ENCODE measurements around the gene EGFLAM.
"Not testable (repeated sequence)": the region's sequence is repeated elsewhere in the genome, so short reads cannot be mapped to it uniquely, and the experiment has no call there.

Gene EGFLAM

GRCh38 chr5:38329132-38329715 is 70.9 kb downstream of the EGFLAM start:
- no peak for DNase-seq (ENCODE audit: low spot score)

DNA sequence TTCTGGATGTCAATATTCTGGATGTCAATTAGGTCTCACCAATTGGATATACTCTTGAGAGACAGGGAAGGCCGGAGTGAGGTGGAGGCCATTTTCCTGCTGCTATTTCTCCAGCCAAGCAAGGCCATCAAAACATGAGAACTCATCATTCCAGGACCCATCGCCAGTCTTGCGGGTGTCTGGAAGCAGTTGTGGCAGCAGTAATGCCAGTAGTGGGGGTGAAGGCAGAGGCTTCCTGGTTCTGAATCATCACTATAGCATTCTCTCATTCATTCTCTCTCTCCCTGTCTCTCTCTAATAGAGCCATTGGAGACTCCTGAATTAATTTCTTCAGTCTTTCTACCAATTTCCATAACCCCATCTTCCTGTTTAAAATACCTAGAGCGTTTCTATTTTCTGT is 71.8 kb downstream of the EGFLAM start:
- DNase-seq (ENCODE audit: low spot score), result no peak

GRCh38 chr5:38331831-38332230 is 73.5 kb downstream of the EGFLAM start:
- no peak for DNase-seq (ENCODE audit: low spot score)

- not testable (repeated sequence) for DNase-seq (ENCODE audit: low spot score)
Measured at GRCh38 chr5:38333181-38333580, 74.8 kb downstream of the EGFLAM start.

GRCh38 chr5:38338455-38338854 is 80.1 kb downstream of the EGFLAM start:
- DNase-seq (ENCODE audit: low spot score), result no peak

- DNase-seq (ENCODE audit: low spot score), result no peak
Measured at GRCh38 chr5:38339446-38339845, 81.1 kb downstream of the EGFLAM start.

DNA sequence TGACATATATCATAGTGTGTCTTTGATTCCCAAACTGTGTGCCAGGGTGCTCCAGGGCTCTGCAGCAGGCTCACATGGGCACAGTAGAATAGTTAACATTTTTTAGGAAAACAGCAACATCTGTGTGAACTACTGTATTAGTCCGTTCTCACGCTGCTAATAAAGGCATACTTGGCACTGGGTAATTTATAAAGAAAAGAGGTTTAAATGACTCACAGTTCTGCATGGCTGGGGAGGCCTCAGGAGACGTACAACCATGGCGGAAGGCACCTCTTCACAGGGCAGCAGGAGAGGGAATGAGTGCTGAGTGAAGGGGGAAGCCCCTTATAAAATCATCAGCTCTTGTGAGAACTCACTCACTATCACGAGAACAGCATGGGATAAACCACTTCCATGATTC is 82.7 kb downstream of the EGFLAM start:
- no peak for DNase-seq (ENCODE audit: low spot score)

DNA sequence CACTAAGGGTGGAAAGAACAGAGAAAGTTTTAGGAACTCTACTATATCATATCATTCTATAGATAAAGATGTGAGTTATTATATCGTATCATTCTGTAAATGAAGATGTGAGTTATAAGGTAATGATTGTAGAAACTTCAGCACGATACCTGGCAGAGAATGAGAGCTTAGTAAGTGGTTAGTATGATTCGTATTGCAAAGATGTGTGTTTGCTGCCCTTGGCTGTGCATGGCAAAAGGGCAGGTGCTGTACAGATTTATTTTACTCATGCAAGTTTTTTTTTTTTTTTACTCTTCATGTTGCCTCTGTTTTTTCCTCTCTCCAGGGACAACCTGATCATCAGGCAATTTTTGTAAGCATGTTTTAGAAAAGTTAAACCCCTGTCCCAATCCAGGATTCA is 83.3 kb downstream of the EGFLAM start:
- no peak for DNase-seq (ENCODE audit: low spot score)

- no peak for DNase-seq (ENCODE audit: low spot score)
Measured at GRCh38 chr5:38342261-38342660, 83.9 kb downstream of the EGFLAM start.

- no peak for DNase-seq (ENCODE audit: low spot score)
Measured at GRCh38 chr5:38344891-38345290, 86.5 kb downstream of the EGFLAM start.

- no peak for DNase-seq (ENCODE audit: low spot score)
Measured at GRCh38 chr5:38346593-38346992, 88.2 kb downstream of the EGFLAM start.

DNA sequence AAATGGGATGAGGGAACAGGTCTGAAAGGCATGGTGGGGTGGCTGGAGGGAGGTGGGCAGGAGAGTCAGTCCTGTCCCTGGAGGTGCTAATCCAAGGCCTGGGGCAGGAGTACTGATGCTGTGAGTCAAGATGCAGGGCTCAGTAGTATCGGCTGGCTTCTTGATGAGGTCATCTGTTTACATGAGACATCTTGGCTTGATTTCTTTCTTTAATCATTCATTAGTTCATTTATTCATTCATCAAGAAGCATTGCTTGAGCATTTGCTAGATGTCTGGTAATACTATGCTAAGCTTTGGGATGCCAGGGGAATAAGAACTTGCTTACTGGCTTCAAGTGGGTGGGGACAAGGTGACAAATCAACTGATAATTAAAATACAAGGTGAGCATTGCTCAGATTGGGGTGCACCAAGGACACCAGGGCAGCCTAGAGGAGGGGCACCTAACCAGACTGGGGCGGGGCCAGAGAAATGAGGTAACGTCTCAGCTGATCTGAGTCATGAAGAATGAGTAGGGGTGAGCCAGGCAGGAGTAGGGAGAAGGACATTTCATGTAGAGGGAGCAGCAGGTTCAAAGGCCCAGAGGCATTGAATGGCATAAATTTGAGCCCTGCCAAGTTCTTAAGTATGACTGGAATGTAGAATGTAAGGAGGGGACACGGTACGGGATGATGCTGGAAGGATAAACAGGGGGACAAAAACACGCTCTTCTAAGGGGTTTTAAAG is 88.8 kb downstream of the EGFLAM start:
- DNase-seq (ENCODE audit: low spot score), result no peak

DNA sequence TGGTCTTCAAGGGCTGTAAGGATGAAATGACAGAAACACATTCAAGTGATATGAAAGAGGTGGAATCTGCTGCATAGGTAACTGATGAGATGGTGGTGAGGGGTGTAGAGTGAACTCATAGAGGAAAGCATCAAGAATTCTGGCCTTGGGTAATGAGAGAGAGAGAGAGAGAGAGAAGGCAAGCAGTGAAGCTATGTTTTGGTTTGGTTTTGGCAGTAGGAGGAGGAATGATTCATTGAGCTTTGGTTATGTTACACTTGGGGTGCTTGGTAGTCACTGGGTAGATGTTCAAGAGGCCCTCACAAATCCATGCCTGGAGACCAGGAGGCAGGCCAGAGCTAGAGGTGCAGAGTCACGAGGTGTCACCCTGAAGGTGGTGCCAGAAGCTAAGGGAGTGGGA is 89.5 kb downstream of the EGFLAM start:
- no peak for DNase-seq (ENCODE audit: low spot score)

DNA sequence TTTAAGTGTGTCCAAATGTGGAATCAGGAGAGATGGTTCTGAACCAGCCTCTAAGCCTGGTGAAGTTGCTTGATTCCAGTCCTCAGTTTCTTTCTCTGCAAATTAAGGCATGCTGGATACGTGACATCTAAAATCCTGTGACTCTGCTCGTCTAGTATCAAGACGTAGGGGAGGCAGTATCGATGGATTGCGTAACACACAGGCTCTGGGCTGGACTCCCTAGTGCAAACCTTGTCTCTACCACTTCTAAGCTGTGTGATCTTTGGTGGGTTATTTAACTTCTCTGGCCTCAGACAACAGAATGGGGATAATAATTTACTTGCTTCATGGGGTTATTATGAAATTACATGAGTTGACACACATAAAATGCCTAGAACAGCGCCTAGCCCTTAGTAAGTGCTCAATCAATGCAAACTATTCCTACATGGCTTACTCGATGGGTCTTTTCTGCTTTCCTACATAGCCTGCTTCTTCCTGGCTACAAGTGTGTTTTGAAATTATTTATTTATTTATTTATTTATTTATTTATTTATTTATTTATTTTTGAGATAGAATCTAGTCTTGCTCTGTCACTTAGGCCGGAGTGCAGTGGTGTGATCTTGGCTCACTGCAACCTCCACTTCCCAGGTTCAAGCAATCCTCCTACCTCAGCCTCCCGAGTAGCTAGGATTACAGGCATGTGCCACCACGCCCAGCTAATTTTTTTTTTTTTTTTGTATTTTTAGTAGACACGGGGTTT is 102.1 kb downstream of the EGFLAM start:
- no peak for DNase-seq (ENCODE audit: low spot score)

GRCh38 chr5:38362713-38363112 is 104.4 kb downstream of the EGFLAM start:
- DNase-seq (ENCODE audit: low spot score), result no peak

DNA sequence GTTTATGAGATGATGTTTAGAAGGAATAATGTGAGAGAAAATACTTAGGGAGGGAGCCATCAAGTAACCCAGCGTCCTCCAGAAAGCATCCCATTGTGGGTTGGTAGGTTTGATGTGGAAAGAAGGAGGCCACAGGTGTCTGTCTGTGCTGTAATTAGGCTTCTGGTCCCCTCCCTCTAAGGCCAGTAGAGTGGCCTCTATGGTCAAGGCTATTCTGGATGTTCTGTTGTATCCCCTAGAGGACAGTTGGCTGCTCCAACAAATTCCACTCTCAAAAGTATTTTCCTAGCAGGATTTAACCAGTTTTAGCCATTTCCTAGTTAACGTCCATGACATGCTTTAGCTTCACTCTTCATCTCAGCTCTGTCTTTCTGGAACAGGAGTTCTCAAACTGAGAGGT is 106.5 kb downstream of the EGFLAM start:
- no peak for DNase-seq (ENCODE audit: low spot score)

GRCh38 chr5:38367410-38367809 is 109.1 kb downstream of the EGFLAM start:
- no peak for DNase-seq (ENCODE audit: low spot score)

GRCh38 chr5:38367966-38368365 is 109.6 kb downstream of the EGFLAM start:
- DNase-seq (ENCODE audit: low spot score), result no peak

GRCh38 chr5:38369692-38370091 is 111.3 kb downstream of the EGFLAM start:
- no peak for DNase-seq (ENCODE audit: low spot score)

GRCh38 chr5:38370358-38371100 is 112.2 kb downstream of the EGFLAM start:
- DNase-seq (ENCODE audit: low spot score), result no peak

DNA sequence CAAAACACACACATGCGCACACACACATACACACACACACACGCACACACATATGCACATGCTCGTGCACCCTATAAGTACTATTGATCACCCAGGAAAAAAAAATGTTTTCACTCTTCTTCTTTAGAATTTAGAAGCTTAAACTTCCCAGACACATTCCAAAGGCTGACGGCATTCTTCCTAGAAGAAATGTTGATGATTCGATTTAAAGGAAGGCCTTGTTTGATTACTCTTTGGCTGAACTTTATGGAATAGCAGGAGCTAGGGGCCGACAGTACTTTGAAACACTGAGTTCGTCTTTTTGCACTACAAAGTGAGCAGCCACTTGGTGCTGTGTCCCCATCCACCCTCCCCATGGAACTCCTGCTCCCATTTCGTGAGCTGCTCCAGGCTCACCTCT is 113.2 kb downstream of the EGFLAM start:
- no peak for DNase-seq (ENCODE audit: low spot score)

DNA sequence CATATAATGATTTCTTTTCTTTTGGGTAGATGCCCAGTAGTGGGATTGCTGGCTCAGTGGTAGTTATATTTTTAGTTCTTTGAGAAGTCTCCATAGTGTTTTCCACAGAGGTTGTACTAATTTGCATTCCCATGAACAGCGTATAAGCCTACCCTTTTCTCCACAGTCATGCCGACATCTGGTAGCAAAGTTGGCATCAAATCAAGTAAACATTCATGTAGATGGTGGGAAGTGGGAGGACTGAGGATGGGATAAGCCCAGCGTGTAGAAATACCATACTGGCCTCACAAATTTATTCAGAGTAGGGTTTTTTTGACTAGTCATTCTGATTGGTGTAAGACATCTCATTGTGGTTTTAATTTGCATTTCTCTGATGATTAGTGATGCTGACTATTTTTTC is 115.4 kb downstream of the EGFLAM start:
- DNase-seq (ENCODE audit: low spot score), result no peak

GRCh38 chr5:38375423-38375822 is 117.1 kb downstream of the EGFLAM start:
- no peak for DNase-seq (ENCODE audit: low spot score)

All from CD4-positive, alpha-beta T cell treated with Interleukin-2 at 100 ng/mL for 4 hours (primary cell).